Measurements from ENCODE around the gene METTL27. TPM values are rescaled to one million over a fixed set of nuclear protein-coding genes. Genes with fewer than 3 reads are reported as not detected.
"Not testable (repeated sequence)": the region's sequence is repeated elsewhere in the genome, so short reads cannot be mapped to it uniquely, and the experiment has no call there.

Gene METTL27
- polyA plus RNA-seq, 1 experiment: 1.5 TPM

DNA sequence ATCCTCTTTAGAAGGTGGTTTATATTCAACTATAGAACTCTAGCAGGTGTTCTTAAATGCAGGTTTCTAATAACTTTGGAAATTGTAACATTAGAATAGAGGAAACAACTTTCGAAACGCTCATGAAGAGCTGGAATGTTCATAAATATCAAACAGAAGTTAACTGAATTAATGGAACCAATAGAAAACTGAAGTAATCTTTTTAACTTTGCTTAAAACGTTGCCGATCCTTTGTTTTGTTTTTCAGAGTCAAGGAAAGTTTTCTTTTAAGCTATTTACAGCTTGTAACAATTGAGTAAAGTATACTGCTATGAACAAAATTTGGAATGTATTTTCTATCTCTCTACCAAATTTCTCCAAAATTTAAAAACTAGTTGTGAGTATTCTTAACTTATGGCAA, 53.3 kb downstream of the METTL27 start:
- Histone ChIP-seq H3K36me3 (ENCODE audit: control insufficient read depth, insufficient read depth, low read length) (no peaks in the 10 kb centered on the region), H3K4me3 (ENCODE audit: low read depth, low read length) (no peak overlapping the region), H3K27me3 (ENCODE audit: control insufficient read depth, insufficient read depth, low read length) (peaks cover 1% of the 10 kb centered on the region; the same call in 1 of the 2 replicates)
- POLR2A ChIA-PET: no interaction called here
- no peak for TF ChIP-seq CTCF (IDR thresholded peaks at IDR 0.05; ENCODE audit: insufficient read depth, low read depth, low read length)
- CTCF ChIA-PET: no interaction called here
- DNase-seq (ENCODE audit: low read depth): no peak

DNA sequence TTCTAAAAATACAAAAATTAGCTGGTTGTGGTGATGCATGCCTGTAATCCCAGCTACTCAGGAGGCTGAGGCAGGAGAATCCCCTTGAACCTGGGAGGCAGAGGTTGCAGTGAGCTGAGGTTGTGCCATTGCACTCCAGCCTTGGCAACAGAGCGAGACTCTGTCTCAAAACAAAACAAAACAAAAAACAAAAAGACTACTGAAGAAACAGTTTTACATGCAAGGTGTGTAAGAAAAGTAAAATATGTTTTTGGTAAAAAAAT, 54.6 kb downstream of the METTL27 start:
- CTCF ChIA-PET: interaction anchor here (0.6 kb wide), 1 partner anchor 20 kb away, joined by 4 read pairs; no protein-coding TSS in a partner anchor
- POLR2A ChIA-PET: not testable (repeated sequence)

DNA sequence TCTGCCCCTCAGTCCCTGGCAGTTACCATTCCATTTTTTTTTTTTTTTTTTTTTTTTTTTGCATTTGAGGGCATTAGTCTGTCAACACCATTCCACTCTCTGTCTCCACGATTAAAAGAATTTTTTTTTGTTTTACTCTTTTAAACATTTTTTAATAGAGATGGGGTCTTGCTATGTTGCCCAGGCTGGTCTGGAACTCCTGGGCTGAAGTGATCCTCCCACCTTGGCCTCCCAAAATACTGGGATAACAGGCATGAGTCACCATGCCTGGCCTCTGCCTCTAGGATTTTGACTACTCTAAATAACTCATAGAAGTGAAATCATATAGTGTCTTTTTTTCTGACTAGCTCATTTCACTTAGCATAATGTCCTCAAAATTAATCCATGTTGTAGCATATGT, 55.7 kb downstream of the METTL27 start:
- no peaks in the 10 kb centered on the region for H3K36me3 ChIP-seq (ENCODE audit: control insufficient read depth, insufficient read depth, low read length)
- H3K27me3 ChIP-seq (ENCODE audit: control insufficient read depth, insufficient read depth, low read length): no peaks in the 10 kb centered on the region
- POLR2A ChIA-PET: no interaction called here
- DNase-seq (ENCODE audit: low read depth): no peak
- CTCF ChIA-PET: interaction anchor here (0.6 kb wide), 1 partner anchor 256 kb away, joined by 3 read pairs; no protein-coding TSS in a partner anchor
- no peak for TF ChIP-seq CTCF (IDR thresholded peaks at IDR 0.05; ENCODE audit: insufficient read depth, low read depth, low read length)
- no peak overlapping the region for H3K4me3 ChIP-seq (ENCODE audit: low read depth, low read length)

More for the DNA sequence above, 54.6 kb downstream of the METTL27 start:
- not testable (repeated sequence) for H3K4me3 ChIP-seq (ENCODE audit: low read depth, low read length); H3K36me3 ChIP-seq (ENCODE audit: control insufficient read depth, insufficient read depth, low read length); H3K27me3 ChIP-seq (ENCODE audit: control insufficient read depth, insufficient read depth, low read length); DNase-seq (ENCODE audit: low read depth)

Other genes starting within 250 kb of the METTL27 start
- not detected in 2 replicates for gene MLXIPL, start 218.0 kb downstream of the METTL27 start, polyA plus RNA-seq (2011; rRNA removed)
- 2.2 and 3.3 TPM in 2 replicates for gene VPS37D, start 174.7 kb downstream of the METTL27 start, polyA plus RNA-seq (2011; rRNA removed)
- gene DNAJC30, start 159.1 kb downstream of the METTL27 start, polyA plus RNA-seq (2011; rRNA removed): 6.4 and 6.9 TPM in 2 replicates
- gene BUD23, start 158.9 kb downstream of the METTL27 start, polyA plus RNA-seq (2011; rRNA removed): 66.9 and 69.8 TPM in 2 replicates
- gene STX1A, start 122.8 kb downstream of the METTL27 start, polyA plus RNA-seq (2011; rRNA removed): 10.7 and 12.2 TPM in 2 replicates
- gene ABHD11, start 103.7 kb downstream of the METTL27 start, polyA plus RNA-seq (2011; rRNA removed): 11.6 and 16.9 TPM in 2 replicates
- not detected in 2 replicates for gene CLDN3, start 72.2 kb downstream of the METTL27 start, polyA plus RNA-seq (2011; rRNA removed)
- 0.07 and 0.18 TPM in 2 replicates for gene CLDN4, start 11.5 kb downstream of the METTL27 start, polyA plus RNA-seq (2011; rRNA removed)
- not detected in 2 replicates for gene TMEM270, start 18.6 kb upstream of the METTL27 start, polyA plus RNA-seq (2011; rRNA removed)
- gene ELN, start 185.7 kb upstream of the METTL27 start, polyA plus RNA-seq (2011; rRNA removed): 419 and 619 TPM in 2 replicates
- 29.8 and 45.7 TPM in 2 replicates for gene LIMK1, start 241.3 kb upstream of the METTL27 start, polyA plus RNA-seq (2011; rRNA removed)